ENCODE data around the gene SYNM.
"Not testable (repeated sequence)": the region's sequence is repeated elsewhere in the genome, so short reads cannot be mapped to it uniquely, and the experiment has no call there.

Gene SYNM

DNA sequence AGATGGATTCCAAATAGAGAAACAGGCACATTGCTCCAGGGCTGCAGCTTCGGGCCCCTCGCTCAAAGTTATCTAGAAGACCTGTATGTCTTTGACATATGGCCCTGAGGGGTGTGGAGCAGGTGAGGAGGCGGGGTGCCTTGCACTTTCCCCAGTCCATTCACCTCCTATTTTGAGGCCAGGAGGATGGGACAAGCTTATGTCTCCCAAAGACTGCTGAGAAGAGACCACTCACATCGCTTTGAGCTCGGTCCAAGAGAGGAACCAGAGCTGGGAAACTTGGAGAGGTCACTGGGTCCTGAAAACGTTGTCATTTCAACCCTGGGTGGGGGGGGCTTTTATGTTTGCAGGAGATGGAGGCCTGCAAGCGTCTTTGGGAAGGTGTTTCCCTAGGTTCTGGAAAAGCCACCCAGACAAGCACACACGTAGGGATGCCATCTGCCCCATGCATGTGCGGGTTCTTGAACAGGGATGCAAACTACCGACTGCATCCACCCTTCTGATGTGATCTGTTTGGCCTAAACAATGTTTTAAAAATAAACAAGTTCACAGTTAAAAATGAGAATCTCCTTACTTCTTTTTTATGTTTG is 33.7 kb upstream of the SYNM start:
- Histone ChIP-seq H3K27ac (ENCODE audit: low read depth, low read length) (no peak overlapping the region), H3K9me3 (ENCODE audit: insufficient read depth, low read depth, low read length) (no peaks in the 10 kb centered on the region), H3K36me3 (ENCODE audit: insufficient read depth, low read length) (no peaks in the 10 kb centered on the region), H3K9ac (ENCODE audit: low read depth, low read length) (no peak overlapping the region), H3K4me1 (ENCODE audit: insufficient read depth, low read length) (no peaks in the 10 kb centered on the region), H3K27me3 (ENCODE audit: insufficient read depth, low read length) (no peaks in the 10 kb centered on the region), H3K4me3 (ENCODE audit: low read length) (no peak overlapping the region)
- 89% methylated on average over 10 of the region's 10 CpGs for WGBS

- Histone ChIP-seq H3K4me3 (ENCODE audit: low read length) (no peak overlapping the region), H3K9ac (ENCODE audit: low read depth, low read length) (no peak overlapping the region), H3K27me3 (ENCODE audit: insufficient read depth, low read length) (no peaks in the 10 kb centered on the region), H3K9me3 (ENCODE audit: insufficient read depth, low read depth, low read length) (no peaks in the 10 kb centered on the region), H3K36me3 (ENCODE audit: insufficient read depth, low read length) (no peaks in the 10 kb centered on the region), H3K4me1 (ENCODE audit: insufficient read depth, low read length) (no peaks in the 10 kb centered on the region), H3K27ac (ENCODE audit: low read depth, low read length) (no peak overlapping the region)
- WGBS = 90% methylated on average over 4 of the region's 4 CpGs
Measured at GRCh38 chr15:99073008-99073717, 31.7 kb upstream of the SYNM start.

DNA sequence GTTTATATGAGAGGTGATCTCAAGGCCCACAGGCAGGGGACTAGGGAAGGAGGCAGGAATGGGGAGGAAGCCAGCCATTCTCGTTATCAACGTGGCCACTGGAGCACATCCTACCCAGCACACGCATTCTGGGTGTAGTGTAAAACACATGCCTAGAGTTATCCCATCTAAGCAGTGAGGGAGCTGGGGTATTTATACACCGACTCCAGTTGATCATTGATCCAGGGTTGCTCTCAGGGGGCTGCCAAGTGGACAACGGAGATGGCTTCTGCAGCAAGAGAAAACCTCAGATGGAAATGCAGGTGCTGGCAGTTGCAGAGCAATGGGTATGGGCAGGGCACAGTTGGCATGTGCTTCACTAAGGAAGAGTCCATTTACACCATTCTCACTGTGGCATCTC is 30.4 kb upstream of the SYNM start:
- no peak overlapping the region for H3K27ac ChIP-seq (ENCODE audit: low read depth, low read length)
- H3K36me3 ChIP-seq (ENCODE audit: insufficient read depth, low read length) = no peaks in the 10 kb centered on the region
- no peaks in the 10 kb centered on the region for H3K27me3 ChIP-seq (ENCODE audit: insufficient read depth, low read length)
- no peak overlapping the region for H3K4me3 ChIP-seq (ENCODE audit: low read length)
- H3K9ac ChIP-seq (ENCODE audit: low read depth, low read length) = no peak overlapping the region
- 94% methylated on average over 5 of the region's 5 CpGs for WGBS
- H3K4me1 ChIP-seq (ENCODE audit: insufficient read depth, low read length) = no peaks in the 10 kb centered on the region
- H3K9me3 ChIP-seq (ENCODE audit: insufficient read depth, low read depth, low read length) = no peaks in the 10 kb centered on the region

- not testable (repeated sequence) for H3K4me1 ChIP-seq (ENCODE audit: insufficient read depth, low read length); H3K4me3 ChIP-seq (ENCODE audit: low read length); H3K27ac ChIP-seq (ENCODE audit: low read depth, low read length); H3K9me3 ChIP-seq (ENCODE audit: insufficient read depth, low read depth, low read length); H3K36me3 ChIP-seq (ENCODE audit: insufficient read depth, low read length); H3K9ac ChIP-seq (ENCODE audit: low read depth, low read length); H3K27me3 ChIP-seq (ENCODE audit: insufficient read depth, low read length)
Measured at GRCh38 chr15:99075059-99075652, 29.7 kb upstream of the SYNM start.

DNA sequence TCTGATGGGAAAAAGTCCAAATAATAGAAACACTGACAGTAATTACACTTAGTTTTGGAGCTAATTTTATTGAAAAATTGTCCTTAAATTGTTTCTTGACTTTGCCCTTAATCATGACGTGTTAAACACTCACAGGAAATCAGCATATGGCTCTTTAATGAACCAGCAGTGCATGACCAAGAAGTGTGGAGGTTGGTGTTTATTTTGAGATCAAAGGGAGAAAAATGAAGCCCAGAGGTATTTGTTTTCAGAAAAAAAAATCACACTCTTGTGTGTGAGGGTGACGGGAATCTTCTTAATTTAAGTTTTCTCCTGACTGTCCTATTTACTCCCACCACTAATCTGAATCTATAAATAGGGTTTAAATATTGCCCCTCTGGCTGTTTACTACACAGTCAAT is 28.8 kb upstream of the SYNM start:
- Histone ChIP-seq H3K4me1 (ENCODE audit: insufficient read depth, low read length) (no peaks in the 10 kb centered on the region), H3K27me3 (ENCODE audit: insufficient read depth, low read length) (no peaks in the 10 kb centered on the region), H3K4me3 (ENCODE audit: low read length) (no peak overlapping the region), H3K9me3 (ENCODE audit: insufficient read depth, low read depth, low read length) (no peaks in the 10 kb centered on the region), H3K27ac (ENCODE audit: low read depth, low read length) (no peak overlapping the region), H3K36me3 (ENCODE audit: insufficient read depth, low read length) (no peaks in the 10 kb centered on the region), H3K9ac (ENCODE audit: low read depth, low read length) (no peak overlapping the region)
- WGBS = 94% methylated on average over 1 of the region's 2 CpGs

DNA sequence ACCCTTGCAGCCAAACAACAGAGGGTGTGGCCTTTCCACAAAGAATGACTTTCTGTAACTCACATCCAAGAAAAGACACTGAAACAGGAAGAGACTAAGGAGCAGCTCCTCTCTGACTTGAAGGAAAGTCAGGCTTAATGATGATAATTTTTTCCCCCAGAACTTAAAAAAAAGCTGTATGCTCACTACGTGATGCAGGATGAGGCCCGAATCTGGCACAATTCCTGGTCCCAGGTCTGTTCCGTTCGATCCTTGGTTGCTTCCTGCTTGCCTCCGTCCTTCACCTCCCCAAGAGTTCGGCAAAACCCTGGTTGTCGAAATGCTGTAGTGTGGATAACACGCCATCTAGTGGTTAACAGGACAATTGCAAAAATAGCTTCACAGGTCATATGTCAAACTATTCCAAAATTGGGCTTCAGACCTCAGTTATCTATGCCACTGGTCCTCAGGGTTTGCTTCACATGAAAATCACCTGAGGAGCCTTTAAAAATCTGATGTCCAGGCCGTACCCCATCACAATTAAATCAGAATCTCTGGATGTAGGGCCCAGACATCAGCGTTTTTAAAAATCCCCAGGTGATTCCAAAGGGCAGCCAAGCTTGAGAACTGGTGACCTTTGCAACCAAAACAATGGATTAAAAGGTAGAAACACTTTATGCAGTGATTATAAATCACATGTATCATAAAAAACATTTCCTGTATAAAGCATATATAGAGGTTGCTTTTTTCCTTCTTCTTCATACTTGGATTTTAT is 28.1 kb upstream of the SYNM start:
- Histone ChIP-seq H3K27me3 (ENCODE audit: insufficient read depth, low read length) (no peaks in the 10 kb centered on the region), H3K36me3 (ENCODE audit: insufficient read depth, low read length) (no peaks in the 10 kb centered on the region), H3K9me3 (ENCODE audit: insufficient read depth, low read depth, low read length) (no peaks in the 10 kb centered on the region), H3K9ac (ENCODE audit: low read depth, low read length) (no peak overlapping the region), H3K4me3 (ENCODE audit: low read length) (no peak overlapping the region), H3K4me1 (ENCODE audit: insufficient read depth, low read length) (no peaks in the 10 kb centered on the region), H3K27ac (ENCODE audit: low read depth, low read length) (no peak overlapping the region)
- WGBS = 8% methylated on average over 10 of the region's 10 CpGs

DNA sequence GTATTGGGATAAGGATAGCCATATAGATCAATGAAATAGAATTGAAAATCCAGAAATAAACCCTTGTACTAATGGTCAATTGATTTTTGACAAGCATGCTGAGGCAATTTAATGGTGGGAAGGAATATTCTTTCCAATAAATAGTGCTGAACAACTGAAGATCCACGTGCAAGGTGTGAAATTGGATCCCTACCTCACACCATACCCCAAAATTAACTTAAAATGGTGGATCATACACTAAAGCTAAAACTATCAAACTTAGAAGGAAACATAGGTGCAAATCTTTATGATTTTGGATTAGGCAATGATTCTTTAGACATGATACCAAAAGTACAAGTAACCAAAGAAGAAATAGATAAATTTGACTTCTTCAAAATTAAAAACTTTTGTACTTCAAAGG is 22.1 kb upstream of the SYNM start:
- no peaks in the 10 kb centered on the region for H3K9me3 ChIP-seq (ENCODE audit: insufficient read depth, low read depth, low read length)
- no peak overlapping the region for H3K27ac ChIP-seq (ENCODE audit: low read depth, low read length)
- no peaks in the 10 kb centered on the region for H3K4me1 ChIP-seq (ENCODE audit: insufficient read depth, low read length)
- H3K36me3 ChIP-seq (ENCODE audit: insufficient read depth, low read length) = no peaks in the 10 kb centered on the region
- no peaks in the 10 kb centered on the region for H3K27me3 ChIP-seq (ENCODE audit: insufficient read depth, low read length)
- H3K4me3 ChIP-seq (ENCODE audit: low read length) = no peak overlapping the region
- WGBS = no CpG with 5 or more reads among the region's 1 CpG
- H3K9ac ChIP-seq (ENCODE audit: low read depth, low read length) = no peak overlapping the region

- no peaks in the 10 kb centered on the region for H3K27me3 ChIP-seq (ENCODE audit: insufficient read depth, low read length)
- no peaks in the 10 kb centered on the region for H3K36me3 ChIP-seq (ENCODE audit: insufficient read depth, low read length)
- H3K4me3 ChIP-seq (ENCODE audit: low read length) = no peak overlapping the region
- 0 out of 2 replicates have a peak, but pooled peaks cover under 1% of the 10 kb centered on the region for H3K4me1 ChIP-seq (ENCODE audit: insufficient read depth, low read length)
- no peak overlapping the region for H3K9ac ChIP-seq (ENCODE audit: low read depth, low read length)
- 94% methylated on average over 8 of the region's 10 CpGs for WGBS
- no peak overlapping the region for H3K27ac ChIP-seq (ENCODE audit: low read depth, low read length)
- H3K9me3 ChIP-seq (ENCODE audit: insufficient read depth, low read depth, low read length) = no peaks in the 10 kb centered on the region
Measured at GRCh38 chr15:99084965-99085364, 19.9 kb upstream of the SYNM start.

- H3K4me1 ChIP-seq (ENCODE audit: insufficient read depth, low read length) = 0 out of 2 replicates have a peak, but pooled peaks cover 5% of the 10 kb centered on the region
- H3K9ac ChIP-seq (ENCODE audit: low read depth, low read length) = no peak overlapping the region
- H3K27ac ChIP-seq (ENCODE audit: low read depth, low read length) = no peak overlapping the region
- no peaks in the 10 kb centered on the region for H3K27me3 ChIP-seq (ENCODE audit: insufficient read depth, low read length)
- no peaks in the 10 kb centered on the region for H3K9me3 ChIP-seq (ENCODE audit: insufficient read depth, low read depth, low read length)
- no peaks in the 10 kb centered on the region for H3K36me3 ChIP-seq (ENCODE audit: insufficient read depth, low read length)
- 92% methylated on average over 8 of the region's 8 CpGs for WGBS
- H3K4me3 ChIP-seq (ENCODE audit: low read length) = no peak overlapping the region
Measured at GRCh38 chr15:99085413-99086326, 19.2 kb upstream of the SYNM start.

DNA sequence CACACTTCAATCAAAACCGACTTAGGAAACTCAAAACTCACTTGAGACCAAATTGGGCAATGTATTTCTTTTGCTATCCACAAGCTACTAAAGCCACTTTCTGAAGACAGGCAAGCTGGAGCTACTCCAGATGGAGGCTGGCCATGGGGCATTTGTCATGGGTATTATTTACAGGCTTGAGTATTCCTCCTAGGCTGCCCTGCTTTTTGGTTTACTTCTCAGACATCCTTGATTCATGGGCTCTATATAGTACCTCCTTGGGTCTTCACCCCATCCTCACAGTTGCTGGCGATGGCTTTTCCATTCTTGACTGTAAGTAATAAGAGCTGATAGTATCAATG is 18.6 kb upstream of the SYNM start:
- 78% methylated on average over 1 of the region's 2 CpGs for WGBS

More for the DNA sequence above, 18.6 kb upstream of the SYNM start:
- no peaks in the 10 kb centered on the region for H3K36me3 ChIP-seq (ENCODE audit: insufficient read depth, low read length)
- no peak overlapping the region for H3K27ac ChIP-seq (ENCODE audit: low read depth, low read length)
- no peak overlapping the region for H3K9ac ChIP-seq (ENCODE audit: low read depth, low read length)
- H3K27me3 ChIP-seq (ENCODE audit: insufficient read depth, low read length) = no peaks in the 10 kb centered on the region
- no peaks in the 10 kb centered on the region for H3K9me3 ChIP-seq (ENCODE audit: insufficient read depth, low read depth, low read length)
- H3K4me3 ChIP-seq (ENCODE audit: low read length) = no peak overlapping the region
- 0 out of 2 replicates have a peak, but pooled peaks cover 5% of the 10 kb centered on the region for H3K4me1 ChIP-seq (ENCODE audit: insufficient read depth, low read length)
